Stimulated activated naive CD8-positive, alpha-beta T cell treated with anti-CD3 and anti-CD28 coated beads, Interleukin-15, amount 100 ng/mL, for 72 hours (primary cell): ENCODE results near the gene SLIT3.

Experiments
- ATAC-seq: fragments of 150-1000 bp; cut with Tn5 transposase; 2 replicates; pipeline ENCODE4 v1.10.0; 2021; ENCODE audit warnings: mild to moderate bottlenecking, moderate library complexity
- DNase-seq, 2 donors: peaks; one replicate each; pipeline ENCODE4 v3.0.0; 2021 to 2022
- H3K27ac Mint-ChIP-seq, 2 donors: one replicate each; pipeline ENCODE4 v1.8.0; 2022; ENCODE audit warnings: mild to moderate bottlenecking in 2 of 2, mixed read lengths in 2 of 2, moderate library complexity in 2 of 2
- H3K27me3 Mint-ChIP-seq: one replicate; pipeline ENCODE4 v1.8.0; 2022; ENCODE audit warnings: mixed read lengths
- H3K4me1 Mint-ChIP-seq: one replicate; pipeline ENCODE4 v1.8.0; 2022; ENCODE audit warnings: mild to moderate bottlenecking, mixed read lengths
- H3K4me3 Mint-ChIP-seq, 2 donors: one replicate each; pipeline ENCODE4 v1.8.0; 2022; ENCODE audit warnings: mild to moderate bottlenecking in 2 of 2, mixed read lengths in 2 of 2, moderate library complexity in 1 of 2
- H3K9me3 Mint-ChIP-seq, 2 donors: one replicate each; pipeline ENCODE4 v1.8.0; 2022; ENCODE audit warnings: mixed read lengths in 2 of 2

Gene SLIT3

GRCh38 chr5:169095410-169095960 lies 205.5 kb downstream of the SLIT3 start:
- no peak for ATAC-seq
- no peak overlapping the region for H3K27ac Mint-ChIP-seq
- H3K27me3 Mint-ChIP-seq = peaks cover 14% of the 10 kb centered on the region
- DNase-seq = no peak
- H3K9me3 Mint-ChIP-seq = no peaks in the 10 kb centered on the region
- H3K4me1 Mint-ChIP-seq = no peaks in the 10 kb centered on the region
- H3K4me3 Mint-ChIP-seq = no peak overlapping the region

DNA sequence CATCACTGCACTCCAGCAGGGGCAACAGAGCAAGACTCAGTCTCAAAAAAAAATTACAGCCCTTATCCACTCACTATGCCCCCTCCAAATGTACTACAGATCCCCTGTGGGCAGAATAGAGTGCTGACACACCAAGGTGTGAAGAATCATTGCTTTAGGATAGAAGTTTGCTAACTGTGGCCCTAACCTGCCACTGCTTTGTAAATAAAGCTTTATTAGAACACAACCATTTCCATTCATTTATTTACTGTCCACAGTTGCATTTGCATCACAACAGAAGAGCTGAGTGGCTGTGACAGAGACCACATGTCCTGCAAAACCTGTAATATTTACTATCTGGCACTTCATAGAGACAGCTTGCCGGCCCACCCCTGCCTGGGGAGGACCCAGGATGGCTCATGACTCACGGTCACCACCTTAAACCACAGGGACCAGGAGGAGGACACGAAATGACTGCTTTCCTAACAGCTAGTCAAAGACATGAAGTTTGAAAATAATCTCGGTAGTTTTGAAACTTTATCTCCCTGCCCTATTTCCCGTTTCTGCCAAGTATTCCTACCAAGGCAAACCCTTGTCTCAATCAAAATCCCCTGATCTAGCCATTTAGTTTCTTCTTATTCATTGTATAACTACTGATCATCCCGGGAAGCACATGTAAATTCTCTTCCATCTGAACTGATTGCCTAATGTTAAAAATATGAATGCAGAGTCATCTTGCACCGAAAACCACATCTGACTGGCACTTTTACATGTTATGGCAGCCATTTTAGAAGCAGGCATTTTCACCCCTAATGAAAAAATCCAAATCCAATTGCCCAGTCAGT lies 206.1 kb downstream of the SLIT3 start:
- DNase-seq (no peak), ATAC-seq (no peak)
- Mint-ChIP-seq H3K27me3 (peaks cover 9% of the 10 kb centered on the region), H3K4me1 (no peaks in the 10 kb centered on the region), H3K4me3 (no peak overlapping the region), H3K9me3 (no peaks in the 10 kb centered on the region), H3K27ac (no peak overlapping the region)

GRCh38 chr5:169091396-169091980 lies 209.5 kb downstream of the SLIT3 start:
- DNase-seq (no peak), ATAC-seq (no peak)
- H3K9me3 Mint-ChIP-seq = no peaks in the 10 kb centered on the region

DNA sequence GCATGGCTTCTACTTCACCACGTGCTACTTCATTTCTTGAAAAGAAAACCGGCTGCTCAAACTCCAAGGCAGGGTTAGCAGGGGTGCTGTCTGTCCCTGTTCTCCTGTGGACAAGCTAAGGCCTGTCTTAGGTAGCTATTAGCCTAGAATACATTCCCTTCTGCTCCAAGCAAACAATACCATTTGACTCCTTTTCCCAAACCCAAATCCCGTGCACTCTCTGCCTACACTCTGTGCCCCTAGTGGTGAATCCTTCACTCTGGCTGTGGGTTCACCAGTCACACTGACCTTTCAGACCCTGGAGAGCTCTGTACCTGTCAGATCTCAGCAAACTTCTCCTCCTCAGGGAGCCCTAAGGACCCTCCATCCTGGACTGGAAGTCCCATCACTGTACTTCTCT lies 211.6 kb downstream of the SLIT3 start:
- no peaks in the 10 kb centered on the region for H3K4me1 Mint-ChIP-seq
- H3K4me3 Mint-ChIP-seq = no peak overlapping the region
- H3K27me3 Mint-ChIP-seq = no peaks in the 10 kb centered on the region
- ATAC-seq (peak; percentile 35), DNase-seq (no peak)
- H3K27ac Mint-ChIP-seq = no peak overlapping the region
- H3K9me3 Mint-ChIP-seq = no peaks in the 10 kb centered on the region

More at GRCh38 chr5:169091396-169091980, 209.5 kb downstream of the SLIT3 start:
- no peaks in the 10 kb centered on the region for H3K27me3 Mint-ChIP-seq
- no peaks in the 10 kb centered on the region for H3K4me1 Mint-ChIP-seq
- H3K4me3 Mint-ChIP-seq = no peak overlapping the region
- H3K27ac Mint-ChIP-seq = no peak overlapping the region

- no peak for ATAC-seq
- H3K4me3 Mint-ChIP-seq = no peak overlapping the region
- no peak for DNase-seq
- no peaks in the 10 kb centered on the region for H3K4me1 Mint-ChIP-seq
- peak overlapping the region in 1 of 2 donors; percentile 19 for H3K27ac Mint-ChIP-seq
- H3K27me3 Mint-ChIP-seq = no peaks in the 10 kb centered on the region
- H3K9me3 Mint-ChIP-seq = no peaks in the 10 kb centered on the region
Observed at GRCh38 chr5:169088028-169088725, 212.8 kb downstream of the SLIT3 start.

- Mint-ChIP-seq H3K27ac (no peak overlapping the region), H3K9me3 (no peaks in the 10 kb centered on the region), H3K4me1 (no peaks in the 10 kb centered on the region), H3K4me3 (no peak overlapping the region), H3K27me3 (no peaks in the 10 kb centered on the region)
- ATAC-seq (no peak), DNase-seq (no peak)
Observed at GRCh38 chr5:169085636-169086035, 215.3 kb downstream of the SLIT3 start.

DNA sequence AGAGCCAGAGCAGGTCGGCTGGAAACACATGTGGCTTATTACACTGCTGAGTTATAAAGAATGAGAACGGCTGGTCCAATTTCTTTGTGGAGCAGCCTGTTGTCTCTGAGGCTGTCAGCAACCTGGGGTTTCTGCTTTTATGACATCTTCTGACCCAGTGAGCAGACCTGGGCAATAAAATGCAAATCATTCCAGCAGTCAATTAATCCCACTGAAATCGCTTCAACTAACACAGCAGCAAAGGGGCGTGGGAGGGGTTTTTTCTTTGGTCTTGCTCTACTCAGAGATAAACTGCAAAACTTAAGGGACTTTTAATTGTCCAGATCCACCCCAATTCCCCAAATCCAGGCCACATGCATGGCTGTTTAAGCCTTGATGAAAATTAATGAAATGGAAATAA lies 215.7 kb downstream of the SLIT3 start:
- Mint-ChIP-seq H3K4me3 (no peak overlapping the region), H3K27me3 (no peaks in the 10 kb centered on the region), H3K9me3 (no peaks in the 10 kb centered on the region), H3K4me1 (no peaks in the 10 kb centered on the region), H3K27ac (no peak overlapping the region)
- no peak for DNase-seq
- ATAC-seq = no peak

DNA sequence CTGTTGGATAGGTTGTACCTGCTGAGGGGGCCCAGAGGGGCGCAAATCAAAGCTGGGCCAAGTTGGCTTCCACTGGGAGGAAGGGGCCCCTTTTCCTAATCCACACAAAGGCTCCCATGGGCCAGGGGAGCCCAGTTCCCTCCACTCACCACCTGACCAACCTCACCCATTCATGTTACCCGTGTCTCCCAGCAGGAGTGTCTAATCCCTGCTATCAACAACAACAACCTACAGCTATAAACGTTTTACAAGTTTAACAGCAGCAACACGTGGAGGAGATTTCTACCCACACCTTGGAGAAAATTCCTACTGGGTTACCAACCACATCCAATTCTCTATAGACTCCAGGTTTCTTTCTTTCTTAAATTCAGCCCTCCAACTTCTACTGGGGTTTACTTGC lies 216.2 kb downstream of the SLIT3 start:
- ATAC-seq (no peak), DNase-seq (no peak)
- Mint-ChIP-seq H3K27ac (no peak overlapping the region), H3K9me3 (no peaks in the 10 kb centered on the region), H3K27me3 (no peaks in the 10 kb centered on the region), H3K4me3 (no peak overlapping the region), H3K4me1 (no peaks in the 10 kb centered on the region)

DNA sequence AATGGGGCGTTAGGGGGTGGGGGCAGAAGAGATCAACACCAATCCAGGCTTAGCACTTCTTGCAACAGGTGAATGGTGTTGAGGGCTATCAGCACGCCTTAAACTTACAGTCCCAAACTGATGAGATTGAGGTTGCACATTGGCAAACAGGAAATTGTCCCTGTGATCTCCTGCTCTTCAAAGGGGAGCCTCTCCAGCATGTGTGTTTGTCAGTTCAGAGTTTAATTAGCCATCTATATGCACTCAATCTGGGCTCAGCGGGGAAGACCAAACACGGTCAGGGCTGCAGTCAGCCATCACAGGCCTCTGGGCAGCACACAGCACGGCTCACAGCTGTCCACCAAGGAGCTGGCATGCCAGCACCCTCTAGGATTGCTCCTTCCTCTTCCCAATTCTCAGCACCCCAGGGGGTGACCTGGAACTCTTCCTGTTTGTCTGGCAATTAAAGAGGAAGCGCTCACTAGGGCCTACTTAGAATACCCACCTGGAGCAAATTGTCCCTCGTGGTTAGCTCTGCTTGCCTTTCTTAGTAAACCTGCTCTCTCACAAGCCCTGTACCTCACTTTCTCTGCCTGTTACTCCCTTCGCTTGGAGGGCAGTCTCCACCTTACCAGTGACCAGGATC lies 217.4 kb downstream of the SLIT3 start:
- H3K27me3 Mint-ChIP-seq = no peaks in the 10 kb centered on the region
- no peak for ATAC-seq
- H3K4me3 Mint-ChIP-seq = no peak overlapping the region
- no peaks in the 10 kb centered on the region for H3K4me1 Mint-ChIP-seq
- H3K27ac Mint-ChIP-seq = no peak overlapping the region
- H3K9me3 Mint-ChIP-seq = no peaks in the 10 kb centered on the region
- DNase-seq = no peak

DNA sequence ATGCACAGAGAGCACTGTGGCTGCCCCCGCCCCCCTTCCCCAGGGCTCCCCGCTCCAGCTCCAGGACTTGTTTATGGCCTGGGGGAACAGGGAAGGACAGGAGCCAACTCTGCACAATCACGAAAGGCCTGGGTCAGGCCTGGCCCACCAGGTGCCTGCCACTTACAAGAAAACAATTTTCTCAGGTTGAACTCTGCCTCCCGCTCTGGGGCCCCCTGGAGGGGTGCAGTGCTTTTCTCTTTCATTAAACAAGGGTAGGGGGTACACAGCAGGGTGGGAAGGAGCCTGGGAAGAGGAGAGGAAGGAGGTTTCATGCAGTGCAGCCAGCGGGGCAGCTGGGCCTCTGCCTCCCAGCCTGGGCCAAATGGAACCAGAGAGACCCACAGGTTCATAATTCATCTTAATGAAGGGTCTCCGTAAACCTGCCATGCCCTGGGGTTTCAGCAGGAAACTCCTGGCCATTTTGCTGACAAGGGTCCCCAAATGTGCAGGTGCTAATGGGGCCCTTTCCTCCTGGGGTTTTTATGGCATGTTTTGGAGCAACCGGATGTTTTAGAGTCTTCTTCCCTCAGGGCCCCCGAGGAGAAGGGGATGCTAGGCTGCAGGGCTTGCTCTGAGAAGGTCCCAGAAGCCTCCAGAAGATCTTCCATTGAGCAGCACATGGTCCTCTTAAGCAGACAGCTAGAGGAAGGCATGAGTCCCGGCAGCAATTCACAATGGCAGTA lies 219.8 kb downstream of the SLIT3 start:
- peak; percentile 8 for ATAC-seq
- no peak for DNase-seq
- Mint-ChIP-seq H3K27me3 (no peaks in the 10 kb centered on the region), H3K4me3 (no peak overlapping the region), H3K4me1 (no peaks in the 10 kb centered on the region), H3K27ac (no peak overlapping the region), H3K9me3 (no peaks in the 10 kb centered on the region)

DNA sequence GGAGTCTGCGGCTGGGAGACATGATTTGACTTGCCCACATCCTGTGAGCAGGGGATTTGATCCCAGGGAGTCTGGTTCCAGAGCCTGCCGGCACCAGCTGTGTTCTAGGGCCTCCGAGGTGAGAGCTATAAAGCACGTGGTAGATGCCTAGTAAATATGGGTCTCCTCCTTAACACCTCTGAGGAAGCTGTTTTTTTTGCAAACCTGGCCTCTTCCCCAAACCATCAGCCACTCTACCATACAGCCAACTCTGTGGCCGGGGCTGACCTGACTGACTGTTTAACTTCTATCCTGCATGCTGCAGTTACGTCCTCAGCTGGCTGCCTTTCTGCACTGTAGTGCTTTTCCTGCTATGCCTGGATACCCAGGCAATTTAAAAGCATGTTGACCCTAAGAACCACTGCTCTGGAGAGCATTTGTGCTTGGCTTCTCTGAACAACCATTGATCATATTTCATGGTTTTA lies 220.5 kb downstream of the SLIT3 start:
- H3K27me3 Mint-ChIP-seq = peaks cover 6% of the 10 kb centered on the region
- DNase-seq = no peak
- ATAC-seq = peak; percentile 6
- no peaks in the 10 kb centered on the region for H3K4me1 Mint-ChIP-seq
- no peak overlapping the region for H3K4me3 Mint-ChIP-seq
- no peaks in the 10 kb centered on the region for H3K9me3 Mint-ChIP-seq
- H3K27ac Mint-ChIP-seq = no peak overlapping the region

- H3K27ac Mint-ChIP-seq = no peak overlapping the region
Observed at GRCh38 chr5:169079697-169080096, 221.2 kb downstream of the SLIT3 start.

GRCh38 chr5:169074839-169075238 lies 226.1 kb downstream of the SLIT3 start:
- no peaks in the 10 kb centered on the region for H3K4me1 Mint-ChIP-seq
- no peaks in the 10 kb centered on the region for H3K9me3 Mint-ChIP-seq
- no peak overlapping the region for H3K27ac Mint-ChIP-seq
- H3K27me3 Mint-ChIP-seq = peaks cover 10% of the 10 kb centered on the region
- ATAC-seq = no peak
- no peak for DNase-seq
- H3K4me3 Mint-ChIP-seq = no peak overlapping the region

More at GRCh38 chr5:169079697-169080096, 221.2 kb downstream of the SLIT3 start:
- ATAC-seq (no peak), DNase-seq (no peak)
- H3K4me3 Mint-ChIP-seq = no peak overlapping the region
- peaks cover 6% of the 10 kb centered on the region for H3K27me3 Mint-ChIP-seq
- no peaks in the 10 kb centered on the region for H3K4me1 Mint-ChIP-seq
- no peaks in the 10 kb centered on the region for H3K9me3 Mint-ChIP-seq

GRCh38 chr5:169072233-169072632 lies 228.7 kb downstream of the SLIT3 start:
- Mint-ChIP-seq H3K9me3 (no peaks in the 10 kb centered on the region), H3K4me3 (no peak overlapping the region), H3K4me1 (no peaks in the 10 kb centered on the region), H3K27ac (no peak overlapping the region), H3K27me3 (peaks cover 19% of the 10 kb centered on the region)
- ATAC-seq (no peak), DNase-seq (no peak)

DNA sequence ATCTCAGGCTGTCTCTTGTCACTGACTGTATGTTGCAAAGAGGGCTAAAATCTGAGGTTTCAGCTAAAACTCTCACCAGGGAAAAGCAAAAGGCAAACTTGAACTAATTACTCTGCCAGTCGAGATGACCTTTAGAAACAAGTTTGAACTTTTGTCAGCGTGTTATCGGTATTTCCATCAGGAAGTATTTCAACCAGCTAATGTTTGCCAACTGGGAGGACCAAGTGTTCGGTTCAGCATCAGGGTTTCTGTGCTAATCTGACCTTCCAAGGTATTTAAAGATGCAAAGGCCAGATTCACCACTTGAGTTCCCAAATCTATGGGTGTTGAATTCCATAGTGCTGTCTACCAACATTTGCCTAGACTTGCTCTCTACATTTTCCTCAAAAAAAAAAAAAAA lies 230.5 kb downstream of the SLIT3 start:
- H3K9me3 Mint-ChIP-seq = no peaks in the 10 kb centered on the region
- no peak overlapping the region for H3K4me3 Mint-ChIP-seq
- H3K27me3 Mint-ChIP-seq = peaks cover 18% of the 10 kb centered on the region
- H3K27ac Mint-ChIP-seq = no peak overlapping the region
- ATAC-seq = no peak
- H3K4me1 Mint-ChIP-seq = no peaks in the 10 kb centered on the region
- no peak for DNase-seq
